DMS53 (cell line): ENCODE measurements around the gene RAX2.
"Not testable (repeated sequence)": the region's sequence is repeated elsewhere in the genome, so short reads cannot be mapped to it uniquely, and the experiment has no call there.

Experiments
- DNase-seq: peaks from one replicate; lab custom pipeline; 2025; lab: John Stamatoyannopoulos, UW

Gene RAX2

DNA sequence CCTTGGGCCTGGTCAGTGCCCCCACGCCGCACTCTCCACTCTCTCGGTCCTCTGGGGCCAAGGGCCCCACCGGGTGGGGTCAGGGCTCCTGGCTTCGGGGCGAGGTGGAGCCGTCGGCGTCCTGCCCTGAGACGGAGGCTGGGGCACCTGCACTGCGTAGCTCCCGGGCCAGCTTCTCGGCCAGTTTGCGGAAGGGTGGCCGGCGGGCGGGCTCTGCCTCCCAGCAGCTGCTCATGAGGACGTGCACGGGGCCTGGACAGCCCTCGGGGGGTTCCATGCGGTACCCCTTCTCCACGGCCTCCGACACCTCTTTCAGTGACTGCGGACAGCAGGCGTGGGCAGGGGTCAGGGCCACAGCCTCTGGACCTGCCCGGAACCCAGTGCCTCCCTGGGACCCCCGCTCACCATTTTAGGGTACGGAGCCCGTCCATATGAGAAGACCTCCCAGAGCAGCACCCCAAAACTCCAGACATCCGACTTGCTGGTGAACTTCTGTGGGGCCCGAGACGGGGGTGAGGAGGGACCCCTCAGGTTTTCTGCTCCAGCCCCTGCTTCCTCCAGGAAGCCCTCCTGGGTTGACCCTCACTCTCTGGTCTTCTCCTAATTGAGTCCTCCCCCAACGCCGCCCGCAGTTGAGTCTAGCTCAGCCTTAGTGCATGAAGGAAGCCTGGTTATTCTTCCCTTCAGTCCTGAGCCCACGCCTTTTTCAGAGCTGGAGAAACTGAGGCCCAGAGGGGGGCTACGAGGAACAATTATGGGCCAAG lies 6.3 kb upstream of the RAX2 start:
- DNase-seq: no peak

DNA sequence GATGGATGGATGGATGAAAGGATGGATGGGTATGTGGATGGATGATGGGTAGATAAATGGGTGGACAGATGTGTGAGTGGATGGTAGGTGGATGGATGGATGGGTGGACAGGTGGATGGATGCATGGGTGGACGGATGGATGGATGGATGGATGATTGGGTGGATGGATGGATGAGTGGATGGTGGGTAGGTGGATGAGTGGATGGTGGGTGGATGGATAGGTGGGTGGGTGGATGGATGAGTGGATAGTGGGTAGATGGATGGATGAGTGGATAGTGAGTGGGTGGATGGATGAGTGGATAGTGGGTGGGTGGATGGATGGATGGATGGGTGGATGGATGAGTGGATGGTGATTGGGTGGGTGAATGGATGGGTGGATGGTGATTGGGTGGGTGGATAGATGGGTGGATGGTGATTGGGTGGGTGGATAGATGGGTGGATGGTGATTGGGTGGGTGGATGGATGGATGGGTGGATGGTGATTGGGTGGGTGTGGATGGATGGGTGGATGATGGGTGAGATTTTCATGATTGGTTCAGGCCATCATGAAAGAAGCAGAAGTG lies 4.5 kb upstream of the RAX2 start:
- DNase-seq: no peak

- DNase-seq: no peak
Observed at GRCh38 chr19:3775831-3776230, 3.8 kb upstream of the RAX2 start.

- no peak for DNase-seq
Observed at GRCh38 chr19:3775374-3775711, 3.3 kb upstream of the RAX2 start.

DNA sequence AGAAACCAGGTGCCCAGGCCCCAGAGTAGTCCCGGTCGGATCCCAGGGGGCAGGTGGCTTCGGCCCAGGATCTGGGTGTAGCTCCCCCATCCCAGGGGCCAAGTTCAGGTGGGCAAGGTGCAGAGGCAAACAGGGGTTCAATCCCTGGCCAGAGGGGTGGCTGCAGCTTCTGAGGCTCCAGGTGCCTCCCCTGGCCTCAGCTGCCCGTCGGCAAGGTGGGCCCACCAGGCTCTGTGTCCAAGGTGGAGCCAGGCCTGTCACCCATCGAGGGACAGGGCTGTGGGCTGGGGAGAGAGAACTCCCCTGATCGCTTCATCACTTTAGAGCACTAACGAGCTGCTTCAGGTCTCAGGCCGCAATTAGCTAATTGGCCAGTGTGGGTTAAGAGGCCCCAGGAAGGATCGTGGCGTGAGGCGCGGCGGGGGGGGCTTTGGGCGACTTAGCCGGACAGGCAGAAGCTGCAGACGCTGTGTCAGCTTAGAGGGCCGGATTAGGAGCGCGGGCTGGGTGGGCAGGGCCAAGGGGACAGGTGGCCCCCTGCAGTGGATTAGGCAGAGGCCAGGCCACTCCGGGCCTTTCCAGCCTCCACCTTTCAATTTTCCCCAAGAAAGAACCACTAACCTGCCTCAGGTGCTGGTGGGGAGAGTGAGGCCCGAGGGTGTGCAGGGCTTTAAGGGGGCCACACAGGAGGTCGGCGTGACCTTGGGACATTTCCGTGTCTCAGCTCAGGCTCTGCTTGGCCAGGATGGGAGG lies 2.8 kb upstream of the RAX2 start:
- no peak for DNase-seq

DNA sequence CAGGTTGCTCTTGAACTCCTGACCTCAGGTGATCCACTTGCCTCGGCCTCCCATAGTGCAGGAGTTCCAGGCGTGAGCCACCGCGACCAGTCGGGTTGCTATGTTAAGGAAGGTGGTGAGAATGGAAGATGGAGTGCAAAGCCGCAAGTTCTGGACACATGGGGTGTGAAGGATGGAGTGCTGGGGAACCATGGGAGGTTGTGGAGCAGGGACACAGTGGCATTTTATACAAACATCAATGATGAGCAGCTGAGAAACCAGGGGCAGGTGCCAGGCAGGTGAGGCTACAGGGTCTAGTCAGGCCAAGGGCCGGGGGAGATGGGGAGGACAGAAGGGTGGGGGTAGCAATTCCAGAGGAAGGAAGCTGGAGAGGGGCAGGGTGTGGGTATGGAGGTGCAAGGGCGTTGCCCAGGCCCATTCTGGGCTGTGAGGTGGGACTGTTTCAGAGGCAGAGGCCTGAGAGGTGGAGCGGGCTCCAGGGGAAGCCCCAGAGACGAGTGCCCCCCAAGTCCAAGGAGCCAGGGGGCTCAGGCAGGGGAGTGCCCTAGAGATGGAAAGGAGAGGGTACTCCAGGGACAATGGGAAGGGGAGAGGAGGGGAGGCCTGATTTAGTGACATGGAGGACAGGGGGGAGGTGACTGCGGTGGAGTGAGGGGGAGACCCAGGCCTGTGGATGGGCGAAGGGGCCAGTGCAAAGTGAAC lies 1.9 kb upstream of the RAX2 start:
- DNase-seq: no peak

- no peak for DNase-seq
Observed at GRCh38 chr19:3771000-3771905, 775 bp downstream of the RAX2 start.

GRCh38 chr19:3770136-3770999 lies 1.7 kb downstream of the RAX2 start:
- DNase-seq: no peak

GRCh38 chr19:3769494-3769893 lies 2.5 kb downstream of the RAX2 start:
- no peak for DNase-seq

GRCh38 chr19:3768748-3769099 lies 3.3 kb downstream of the RAX2 start:
- DNase-seq: no peak

GRCh38 chr19:3768015-3768747 lies 3.8 kb downstream of the RAX2 start:
- no peak for DNase-seq

DNA sequence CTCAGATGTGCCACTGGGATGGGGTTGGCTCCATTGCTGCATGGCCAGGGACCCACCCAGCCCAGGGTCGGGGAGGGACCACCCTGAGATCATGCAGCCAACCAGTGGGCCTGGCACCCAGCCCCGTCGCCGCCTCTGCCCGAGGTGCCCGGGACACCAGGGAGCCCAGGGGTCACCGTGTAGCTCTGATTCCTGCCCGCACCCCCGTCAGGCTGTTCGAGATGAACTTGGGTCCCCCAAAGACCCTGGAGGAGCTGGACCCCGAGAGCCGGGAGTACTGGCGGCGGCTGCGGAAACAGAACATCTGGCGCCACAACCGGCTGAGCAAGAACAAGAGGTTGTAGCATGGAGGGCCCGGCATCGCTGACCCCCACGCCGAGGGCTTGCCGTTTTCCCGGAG lies 5.0 kb downstream of the RAX2 start:
- no peak for DNase-seq

DNA sequence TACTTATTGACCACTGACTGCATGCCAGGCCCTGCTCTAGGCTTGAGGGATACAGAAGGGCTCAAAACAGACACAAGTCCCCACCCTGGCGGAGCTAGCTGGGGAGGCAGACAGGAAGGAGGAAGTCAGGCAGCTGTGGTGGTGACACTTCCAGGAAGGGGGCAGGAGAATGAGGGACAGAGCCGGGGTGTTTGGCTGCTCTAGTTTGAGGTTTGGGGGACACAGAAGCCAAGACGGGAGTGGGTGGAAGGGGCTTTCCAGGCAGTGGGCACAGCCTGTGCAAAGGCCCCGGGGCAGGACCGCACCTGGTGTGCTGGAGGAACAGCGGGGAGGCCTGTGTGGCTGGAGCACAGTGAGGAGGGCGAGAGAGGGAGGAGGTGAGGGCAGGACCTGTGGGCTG lies 5.5 kb downstream of the RAX2 start:
- DNase-seq: no peak

- not testable (repeated sequence) for DNase-seq
Observed at GRCh38 chr19:3765757-3766156, 6.3 kb downstream of the RAX2 start.

DNA sequence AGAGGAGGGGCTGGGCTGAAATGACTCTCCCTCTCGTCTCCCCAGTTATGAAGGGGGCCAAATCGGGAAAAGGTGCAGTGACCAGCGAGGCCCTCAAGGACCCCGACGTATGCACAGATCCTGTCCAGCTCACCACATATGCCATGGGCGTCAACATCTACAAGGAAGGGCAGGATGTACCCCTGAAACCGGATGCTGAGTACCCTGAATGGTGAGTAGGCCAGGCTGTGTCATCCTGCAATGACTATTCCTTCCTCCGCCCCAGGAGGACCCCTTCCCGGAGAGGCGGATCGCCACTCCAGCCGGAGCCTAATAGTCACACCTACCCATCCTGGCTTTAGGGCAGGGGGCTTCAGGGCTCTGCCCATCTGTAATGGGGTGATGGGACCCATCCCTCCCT lies 6.9 kb downstream of the RAX2 start:
- DNase-seq: no peak

DNA sequence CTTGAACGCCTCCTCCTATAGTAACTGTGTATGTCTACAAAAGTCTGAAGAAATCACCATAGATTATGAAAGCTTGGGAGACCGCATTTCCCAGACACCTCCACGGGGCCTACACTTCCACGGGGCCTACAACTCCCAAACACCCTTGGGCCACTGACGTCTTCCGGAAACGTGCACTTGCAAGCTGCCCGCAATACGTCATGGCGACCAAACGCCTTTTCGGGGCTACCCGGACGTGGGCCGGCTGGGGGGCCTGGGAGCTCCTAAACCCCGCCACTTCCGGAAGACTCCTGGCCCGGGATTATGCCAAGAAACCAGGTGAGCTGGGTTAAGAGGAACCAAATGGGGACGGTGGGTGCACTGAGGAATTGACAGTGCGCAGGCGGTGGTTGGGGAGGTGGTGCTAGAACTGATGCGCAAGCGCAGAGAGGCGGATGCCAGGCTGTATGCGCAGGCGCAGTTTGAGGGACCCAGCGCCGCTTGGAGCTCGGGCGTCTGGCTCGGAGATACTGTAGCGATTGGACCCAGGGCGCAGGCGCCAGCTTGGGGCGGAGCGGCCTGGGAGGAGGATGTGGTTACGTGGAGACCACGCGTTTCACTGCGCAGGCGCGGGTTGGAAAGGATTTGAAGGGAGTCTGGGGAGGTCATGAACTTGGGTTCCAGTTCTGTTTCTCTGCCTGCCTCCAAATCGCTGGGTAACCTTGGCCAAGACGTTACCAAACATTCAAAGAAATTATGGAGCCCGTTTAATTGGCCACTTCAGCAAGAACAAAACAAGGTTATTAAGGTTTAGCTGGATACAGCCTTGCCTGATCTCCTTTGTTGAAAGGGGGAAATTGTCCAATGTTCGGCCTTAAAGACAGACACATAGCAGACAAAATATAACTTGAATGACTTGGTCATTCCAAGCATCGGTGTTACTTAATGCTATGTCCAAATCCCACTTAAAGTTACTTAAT lies 9.2 kb downstream of the RAX2 start, which contains the start of gene MRPL54:
Gene MRPL54, plus strand, starts transcription at position 182 of the 959 bp plus-strand sequence. Its CDS starts 19 bp downstream, at position 201.
- DNase-seq: peak; percentile 97

DNA sequence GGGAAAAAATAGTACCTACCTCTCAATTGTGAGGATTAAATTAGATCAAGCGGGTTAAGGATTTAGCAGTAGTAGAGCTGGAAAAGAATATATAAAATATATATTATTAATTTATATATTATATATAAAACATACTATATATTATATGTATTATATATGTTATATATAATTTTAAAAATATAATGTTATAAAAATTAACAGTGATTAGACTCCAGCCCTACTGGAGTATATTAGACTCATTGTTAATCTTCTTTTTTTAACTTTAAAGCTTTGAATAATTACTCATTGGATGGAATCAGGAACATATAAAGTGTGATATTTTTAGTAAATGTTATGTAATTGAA lies 9.9 kb downstream of the RAX2 start:
- no peak for DNase-seq

GRCh38 chr19:3761382-3762129 lies 10.5 kb downstream of the RAX2 start, which contains the start of gene APBA3:
Gene APBA3 (minus strand): TSS chr19:3761692. CDS start chr19:3760264, 1,428 bp downstream.
- DNase-seq: peak; percentile 90
